ENCODE results near the gene SLC5A5. TPM values are rescaled to one million over a fixed set of nuclear protein-coding genes. Genes with fewer than 3 reads are reported as not detected.
"Not testable (repeated sequence)": the region's sequence is repeated elsewhere in the genome, so short reads cannot be mapped to it uniquely, and the experiment has no call there.

The SLC5A5 gene
- total and polyA plus RNA-seq, 11 donors: not detected

GRCh38 chr19:17915940-17916593 is 44.3 kb downstream of the SLC5A5 start:
- ATAC-seq: no peak
- Histone ChIP-seq H3K9me3 (peaks cover 0 to 23% (median 12%) of the 10 kb centered on the region in 12 donors), H3K36me3 (no peaks in the 10 kb centered on the region), H3K27me3 (peaks cover 0 to 24% (median 0%) of the 10 kb centered on the region in 9 donors), H3K4me3 (no peak overlapping the region), H3K4me1 (no peaks in the 10 kb centered on the region), H3K27ac (no peak overlapping the region)
- no peak for TF ChIP-seq POLR2A (IDR thresholded peaks at IDR 0.05)
- TF ChIP-seq, protein P1, sequence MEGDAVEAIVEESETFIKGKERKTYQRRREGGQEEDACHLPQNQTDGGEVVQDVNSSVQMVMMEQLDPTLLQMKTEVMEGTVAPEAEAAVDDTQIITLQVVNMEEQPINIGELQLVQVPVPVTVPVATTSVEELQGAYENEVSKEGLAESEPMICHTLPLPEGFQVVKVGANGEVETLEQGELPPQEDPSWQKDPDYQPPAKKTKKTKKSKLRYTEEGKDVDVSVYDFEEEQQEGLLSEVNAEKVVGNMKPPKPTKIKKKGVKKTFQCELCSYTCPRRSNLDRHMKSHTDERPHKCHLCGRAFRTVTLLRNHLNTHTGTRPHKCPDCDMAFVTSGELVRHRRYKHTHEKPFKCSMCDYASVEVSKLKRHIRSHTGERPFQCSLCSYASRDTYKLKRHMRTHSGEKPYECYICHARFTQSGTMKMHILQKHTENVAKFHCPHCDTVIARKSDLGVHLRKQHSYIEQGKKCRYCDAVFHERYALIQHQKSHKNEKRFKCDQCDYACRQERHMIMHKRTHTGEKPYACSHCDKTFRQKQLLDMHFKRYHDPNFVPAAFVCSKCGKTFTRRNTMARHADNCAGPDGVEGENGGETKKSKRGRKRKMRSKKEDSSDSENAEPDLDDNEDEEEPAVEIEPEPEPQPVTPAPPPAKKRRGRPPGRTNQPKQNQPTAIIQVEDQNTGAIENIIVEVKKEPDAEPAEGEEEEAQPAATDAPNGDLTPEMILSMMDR (IDR thresholded peaks at IDR 0.05): no peak
- 69 to 84% (median 80%) methylated on average over 6 of the region's 6 CpGs for WGBS, 4 donors
- DNase-seq: no peak
- intact Hi-C loops (cut with DNase I): no loop called here

- WGBS, 4 donors: 89 to 93% (median 91%) methylated on average over 10 to 29 of the region's 30 CpGs; no CpG with 5 or more reads in 1 of the 4 donors
- H3K27ac ChIP-seq; H3K36me3 ChIP-seq; H3K4me3 ChIP-seq; DNase-seq; ATAC-seq; intact Hi-C loops (cut with DNase I); H3K4me1 ChIP-seq: not testable (repeated sequence)
- peaks cover 0 to 19% (median 8%) of the 10 kb centered on the region in 12 donors for H3K9me3 ChIP-seq
- peaks cover 0 to 18% (median 0%) of the 10 kb centered on the region in 9 donors for H3K27me3 ChIP-seq
Measured at GRCh38 chr19:17918151-17918550, 46.4 kb downstream of the SLC5A5 start.

- H3K27ac ChIP-seq; intact Hi-C loops (cut with DNase I); H3K9me3 ChIP-seq; H3K4me1 ChIP-seq; H3K36me3 ChIP-seq; H3K4me3 ChIP-seq; ATAC-seq; DNase-seq: not testable (repeated sequence)
- WGBS, 4 donors: 51 to 71% (median 59%) methylated on average over 5 of the region's 5 CpGs
- H3K27me3 ChIP-seq: peaks cover 0 to 13% (median 0%) of the 10 kb centered on the region in 9 donors
Measured at GRCh38 chr19:17919122-17919521, 47.4 kb downstream of the SLC5A5 start.

- H3K4me3 ChIP-seq: no peak overlapping the region
- DNase-seq (no peak), ATAC-seq (no peak)
- no peaks in the 10 kb centered on the region for H3K4me1 ChIP-seq
- H3K27ac ChIP-seq: no peak overlapping the region
- no peaks in the 10 kb centered on the region for H3K36me3 ChIP-seq
- no peak for TF ChIP-seq POLR2A (IDR thresholded peaks at IDR 0.05)
- TF ChIP-seq, protein P1 (IDR thresholded peaks at IDR 0.05): no peak
- intact Hi-C loops (cut with DNase I): no loop called here
- H3K9me3 ChIP-seq: peaks cover 0 to 9% (median 0%) of the 10 kb centered on the region in 12 donors
- H3K27me3 ChIP-seq: peaks cover 0 to 10% (median 0%) of the 10 kb centered on the region in 9 donors
Measured at GRCh38 chr19:17920527-17920926, 48.8 kb downstream of the SLC5A5 start.

DNA sequence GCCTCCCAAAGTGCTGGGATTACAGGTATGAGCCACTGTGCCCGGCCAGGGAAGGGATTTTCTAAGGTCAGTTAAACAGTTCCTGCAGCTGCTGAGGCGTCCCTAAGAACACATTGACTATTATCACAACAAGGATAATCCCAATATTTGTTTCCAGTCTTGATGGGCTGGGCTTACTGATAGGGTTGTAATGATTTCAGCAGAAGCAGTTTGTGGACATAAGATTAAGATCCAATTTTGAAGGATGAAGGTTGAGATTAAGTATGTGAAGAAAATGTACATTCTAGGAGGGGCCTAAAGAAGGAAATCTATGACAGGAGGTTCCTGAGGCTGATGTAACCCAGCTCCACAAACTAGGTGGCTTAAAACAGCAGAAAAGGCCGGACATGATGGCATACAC is 50.4 kb downstream of the SLC5A5 start:
- Histone ChIP-seq H3K27me3 (peaks cover 0 to 10% (median 0%) of the 10 kb centered on the region in 9 donors), H3K9me3 (peaks cover 0 to 6% (median 0%) of the 10 kb centered on the region in 12 donors), H3K36me3 (no peaks in the 10 kb centered on the region), H3K4me1 (no peaks in the 10 kb centered on the region), H3K27ac (no peak overlapping the region), H3K4me3 (no peak overlapping the region)
- WGBS, 4 donors: 60 to 68% (median 61%) methylated on average over 3 of the region's 3 CpGs
- DNase-seq: no peak
- intact Hi-C loops (cut with DNase I): no loop called here
- no peak for TF ChIP-seq POLR2A (IDR thresholded peaks at IDR 0.05)
- TF ChIP-seq, protein P1 (IDR thresholded peaks at IDR 0.05): no peak
- no peak for ATAC-seq
